Limb (tissue), 2 donors: Measurements from ENCODE around the gene COPS7A.

Experiments used
- DNase-seq, 2 donors: peaks; one replicate each; pipeline ENCODE4 v3.0.0-alpha.2; 2016; ENCODE audit errors: extremely low spot score in 2 of 2

Gene COPS7A

GRCh38 chr12:6750506-6750905, 26.7 kb downstream of the COPS7A start:
- no peak for DNase-seq

GRCh38 chr12:6751767-6752166, 27.9 kb downstream of the COPS7A start:
- DNase-seq, result no peak

GRCh38 chr12:6752167-6752920, 28.5 kb downstream of the COPS7A start:
- DNase-seq, result peak; percentile 53 to 66

- DNase-seq, result peak; percentile 98 to 99
Measured at GRCh38 chr12:6752921-6753771, 29.3 kb downstream of the COPS7A start, which contains the start of gene MLF2. MLF2 (minus strand) TSS chr12:6753141; CDS start chr12:6752334, 807 bp downstream.

- no peak for DNase-seq
Measured at GRCh38 chr12:6753772-6754356, 30.0 kb downstream of the COPS7A start.

GRCh38 chr12:6754411-6754810, 30.6 kb downstream of the COPS7A start:
- no peak for DNase-seq

- no peak for DNase-seq
Measured at GRCh38 chr12:6757028-6757690, 33.3 kb downstream of the COPS7A start.

- DNase-seq, result no peak
Measured at GRCh38 chr12:6758506-6759095, 34.8 kb downstream of the COPS7A start.

GRCh38 chr12:6759741-6760140, 35.9 kb downstream of the COPS7A start:
- no peak for DNase-seq

GRCh38 chr12:6763380-6763779, 39.5 kb downstream of the COPS7A start:
- DNase-seq, result no peak

- DNase-seq, result peak; percentile 94 to 97
Measured at GRCh38 chr12:6764011-6764828, 40.4 kb downstream of the COPS7A start.

GRCh38 chr12:6765048-6765633, 41.3 kb downstream of the COPS7A start:
- no peak for DNase-seq

- DNase-seq, result peak; percentile 93 to 95
Measured at GRCh38 chr12:6765634-6766581, 42.1 kb downstream of the COPS7A start, which contains the start of gene PTMS. PTMS (plus strand) TSS chr12:6766363; CDS start chr12:6766706, 343 bp downstream.

- peak; percentile 62 to 86 for DNase-seq
Measured at GRCh38 chr12:6766651-6767349, 43.0 kb downstream of the COPS7A start.

- peak; percentile 11 to 66 for DNase-seq
Measured at GRCh38 chr12:6767353-6768319, 43.8 kb downstream of the COPS7A start.

- peak in 1 of 2 donors; percentile 48 for DNase-seq
Measured at GRCh38 chr12:6768437-6768914, 44.6 kb downstream of the COPS7A start.

- DNase-seq, result peak; percentile 50 to 75
Measured at GRCh38 chr12:6768990-6769389, 45.1 kb downstream of the COPS7A start.
